Keratinocyte (primary cell): ENCODE data around the gene DHRSX. TPM values are rescaled to one million over a fixed set of nuclear protein-coding genes. Genes with fewer than 3 reads are reported as not detected.
"Not testable (repeated sequence)": the region's sequence is repeated elsewhere in the genome, so short reads cannot be mapped to it uniquely, and the experiment has no call there.

Experiments used
- DNase-seq: peaks from one replicate; pipeline ENCODE4 v3.0.0-alpha.2; 2011; ENCODE audit warnings: low read depth, missing footprints, low spot score
- FAIRE-seq: peaks from 2 replicates; lab custom pipeline; 2011; peaks lifted over from hg19 to GRCh38; lab: Jason Lieb, UNC
- H2AFZ ChIP-seq: 2 replicates; pipeline ENCODE4 v1.6.0; 2012; ENCODE audit warnings: low read length, control low read depth, inconsistent platforms; ENCODE audit not compliant: control insufficient read depth
- H3K27ac ChIP-seq: 2 replicates; pipeline ENCODE4 v1.5.1; 2011; ENCODE audit warnings: low read length; ENCODE audit not compliant: control insufficient read depth, insufficient read depth
- H3K27me3 ChIP-seq: 3 replicates; pipeline ENCODE4 v1.6.0; 2011; ENCODE audit warnings: low read length; ENCODE audit not compliant: control insufficient read depth, insufficient read depth; ENCODE audit errors: extremely low read depth
- H3K36me3 ChIP-seq, 2 experiments: 2 replicates in 1 of 2; 3 replicates in 1 of 2; pipeline ENCODE4 v1.5.1; 2011; ENCODE audit warnings: low read length in 2 of 2, mild to moderate bottlenecking in 1 of 2; ENCODE audit not compliant: control insufficient read depth in 2 of 2, insufficient read depth in 2 of 2; ENCODE audit errors: extremely low read depth in 1 of 2
- H3K4me1 ChIP-seq: 3 replicates; pipeline ENCODE4 v1.5.1; 2011; ENCODE audit warnings: low read length; ENCODE audit not compliant: control insufficient read depth, insufficient read depth; ENCODE audit errors: extremely low read depth
- H3K4me2 ChIP-seq: 3 replicates; pipeline ENCODE4 v1.6.0; 2011; ENCODE audit warnings: low read depth, low read length; ENCODE audit not compliant: control insufficient read depth, insufficient read depth; ENCODE audit errors: extremely low read depth
- H3K4me3 ChIP-seq, 3 experiments: fragments of 200-600 bp in 1 of 3; sonication (generic) in 1 of 3; 2 replicates in 2 of 3; 3 replicates in 1 of 3; pipeline ENCODE4 v1.5.1; 2011 to 2016; ENCODE audit warnings: low read length in 3 of 3, mild to moderate bottlenecking in 3 of 3, control low read depth in 2 of 3, inconsistent platforms in 1 of 3, low read depth in 1 of 3, mixed read lengths in 1 of 3, mixed run types in 1 of 3, moderate library complexity in 1 of 3; ENCODE audit not compliant: control insufficient read depth in 2 of 3, insufficient read depth in 2 of 3; ENCODE audit errors: extremely low read depth in 1 of 3
- H3K79me2 ChIP-seq: 2 replicates; pipeline ENCODE4 v1.6.0; 2012; ENCODE audit warnings: low read length; ENCODE audit not compliant: control insufficient read depth, insufficient read depth
- H3K9ac ChIP-seq: 3 replicates; pipeline ENCODE4 v1.6.0; 2011; ENCODE audit warnings: low read length; ENCODE audit not compliant: control insufficient read depth, insufficient read depth; ENCODE audit errors: extremely low read depth
- H3K9me1 ChIP-seq: 3 replicates; pipeline ENCODE4 v1.6.0; 2011; ENCODE audit warnings: low read length; ENCODE audit not compliant: control insufficient read depth, insufficient read depth; ENCODE audit errors: extremely low read depth
- H3K9me3 ChIP-seq: 2 replicates; pipeline ENCODE4 v1.5.1; 2012; ENCODE audit warnings: low read depth, low read length; ENCODE audit not compliant: control insufficient read depth
- H4K20me1 ChIP-seq: 3 replicates; pipeline ENCODE4 v1.6.0; 2011; ENCODE audit warnings: low read length; ENCODE audit not compliant: control insufficient read depth, insufficient read depth; ENCODE audit errors: extremely low read depth
- EZH2 ChIP-seq: IDR thresholded peaks from one replicate; pipeline ENCODE4 v1.6.1; 2012; ENCODE audit warnings: inconsistent platforms, mild to moderate bottlenecking, low read length, moderate library complexity
- dilution Hi-C: fragments of 300-500 bp; cut with MboI; formaldehyde crosslinking; loops from one replicate; pipeline ENCODE4 v1.7.0; 2020; ENCODE audit warnings: low sequenced_read_pairs; ENCODE audit not compliant: extremely low pct_ligation_motif_present
- polyA plus RNA-seq, 5 experiments: library from polyadenylated mRNA; depleted of rRNA in 3 of 5; stranded (reverse) in 3 of 5; stranded (forward) in 1 of 5; unstranded in 1 of 5; fragments of >200 nt; gene quantifications; 1 replicate in 1 of 5; 2 replicates in 3 of 5; 3 replicates in 1 of 5; pipeline versions ENCODE4 v1.2.1 to v1.2.3, GENCODE V29; 2011 to 2012; ENCODE audit warnings: missing spikeins in 2 of 5, low read depth in 1 of 5, low replicate concordance in 1 of 5
- TF ChIP-seq, protein P1 (sequence below), 3 experiments: IDR thresholded peaks in 1 of 3; conservative IDR thresholded peaks in 1 of 3; optimal IDR thresholded peaks in 1 of 3; 2 replicates in 2 of 3; 3 replicates in 1 of 3; pipeline versions ENCODE3 to v1.5.1; 2011; ENCODE audit warnings: low read length in 3 of 3, mild to moderate bottlenecking in 3 of 3, moderate library complexity in 2 of 3, control low read depth in 1 of 3, inconsistent platforms in 1 of 3; ENCODE audit not compliant: insufficient read depth in 2 of 3; ENCODE audit errors: extremely low read depth in 1 of 3

Gene DHRSX
- polyA plus RNA-seq, 1 donor (not counting 4 experiments of a cell fraction or from before 2014, with no cell fraction given): 20.4 TPM

DNA sequence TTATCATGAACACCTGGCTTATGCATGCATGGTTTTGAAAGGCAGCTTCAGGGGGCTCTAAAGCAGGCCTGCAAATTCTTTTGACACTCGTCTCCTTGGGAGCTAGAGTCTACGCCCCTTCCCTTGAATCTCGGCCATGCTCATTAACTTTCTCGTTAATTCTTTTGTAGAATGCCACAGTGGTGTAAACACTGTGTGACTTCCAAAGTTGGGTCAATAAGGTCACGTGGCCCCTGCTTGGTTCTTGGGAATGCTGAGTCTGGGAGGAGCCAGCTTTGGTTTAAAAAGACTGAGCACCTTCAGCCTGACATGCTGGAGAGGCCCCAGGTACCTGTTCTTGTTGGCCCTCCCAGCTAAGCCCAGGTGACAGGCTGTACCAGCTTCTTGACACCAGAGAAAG is 228.4 kb downstream of the DHRSX start:
- Histone ChIP-seq H3K36me3 (peaks cover 0 to 1% of the 10 kb centered on the region in 2 experiments), H3K9ac (no peak overlapping the region), H3K4me3 (no peak overlapping the region), H3K4me2 (no peak overlapping the region), H3K27me3 (no peaks in the 10 kb centered on the region), H4K20me1 (no peaks in the 10 kb centered on the region), H3K4me1 (no peaks in the 10 kb centered on the region), H3K79me2 (no peaks in the 10 kb centered on the region), H3K9me1 (no peaks in the 10 kb centered on the region), H2AFZ (no peak overlapping the region), H3K9me3 (no peaks in the 10 kb centered on the region), H3K27ac (no peak overlapping the region)
- dilution Hi-C loops: no loop called here
- TF ChIP-seq, protein P1, sequence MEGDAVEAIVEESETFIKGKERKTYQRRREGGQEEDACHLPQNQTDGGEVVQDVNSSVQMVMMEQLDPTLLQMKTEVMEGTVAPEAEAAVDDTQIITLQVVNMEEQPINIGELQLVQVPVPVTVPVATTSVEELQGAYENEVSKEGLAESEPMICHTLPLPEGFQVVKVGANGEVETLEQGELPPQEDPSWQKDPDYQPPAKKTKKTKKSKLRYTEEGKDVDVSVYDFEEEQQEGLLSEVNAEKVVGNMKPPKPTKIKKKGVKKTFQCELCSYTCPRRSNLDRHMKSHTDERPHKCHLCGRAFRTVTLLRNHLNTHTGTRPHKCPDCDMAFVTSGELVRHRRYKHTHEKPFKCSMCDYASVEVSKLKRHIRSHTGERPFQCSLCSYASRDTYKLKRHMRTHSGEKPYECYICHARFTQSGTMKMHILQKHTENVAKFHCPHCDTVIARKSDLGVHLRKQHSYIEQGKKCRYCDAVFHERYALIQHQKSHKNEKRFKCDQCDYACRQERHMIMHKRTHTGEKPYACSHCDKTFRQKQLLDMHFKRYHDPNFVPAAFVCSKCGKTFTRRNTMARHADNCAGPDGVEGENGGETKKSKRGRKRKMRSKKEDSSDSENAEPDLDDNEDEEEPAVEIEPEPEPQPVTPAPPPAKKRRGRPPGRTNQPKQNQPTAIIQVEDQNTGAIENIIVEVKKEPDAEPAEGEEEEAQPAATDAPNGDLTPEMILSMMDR (optimal IDR thresholded peaks at IDR 0.05 in 1 of 3, IDR thresholded peaks at IDR 0.05 in 1 of 3, conservative IDR thresholded peaks at IDR 0.05 in 1 of 3; ENCODE audit: extremely low read depth in 1 of 3, insufficient read depth in 2 of 3, low read length in 3 of 3): no peak
- no peak for TF ChIP-seq EZH2
- FAIRE-seq: no peak
- no peak for DNase-seq

DNA sequence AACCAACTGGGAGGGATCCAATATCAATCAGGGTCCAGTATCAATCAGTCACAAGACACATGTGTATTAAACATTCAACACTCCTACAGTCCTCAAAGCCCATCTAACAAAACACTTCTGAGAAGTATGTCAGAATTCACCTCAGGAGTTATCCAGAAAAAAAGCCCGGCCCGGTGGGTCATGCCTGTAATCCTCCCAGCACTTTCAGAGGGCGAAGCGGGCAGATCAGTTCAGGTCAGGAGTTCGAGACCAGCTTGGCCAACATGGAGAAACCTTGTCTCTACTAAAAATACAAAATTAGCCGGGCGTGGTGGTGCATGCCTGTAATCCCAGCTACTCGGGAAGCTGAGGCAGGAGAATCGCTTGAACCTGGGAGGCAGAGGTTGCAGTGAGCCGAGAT is 229.2 kb downstream of the DHRSX start:
- H3K9me3 ChIP-seq, H3K4me1 ChIP-seq, dilution Hi-C loops, H2AFZ ChIP-seq, H3K79me2 ChIP-seq, H4K20me1 ChIP-seq, FAIRE-seq, DNase-seq, H3K27ac ChIP-seq, H3K4me3 ChIP-seq, H3K4me2 ChIP-seq, H3K9ac ChIP-seq, H3K36me3 ChIP-seq, H3K27me3 ChIP-seq, H3K9me1 ChIP-seq: not testable (repeated sequence)

DNA sequence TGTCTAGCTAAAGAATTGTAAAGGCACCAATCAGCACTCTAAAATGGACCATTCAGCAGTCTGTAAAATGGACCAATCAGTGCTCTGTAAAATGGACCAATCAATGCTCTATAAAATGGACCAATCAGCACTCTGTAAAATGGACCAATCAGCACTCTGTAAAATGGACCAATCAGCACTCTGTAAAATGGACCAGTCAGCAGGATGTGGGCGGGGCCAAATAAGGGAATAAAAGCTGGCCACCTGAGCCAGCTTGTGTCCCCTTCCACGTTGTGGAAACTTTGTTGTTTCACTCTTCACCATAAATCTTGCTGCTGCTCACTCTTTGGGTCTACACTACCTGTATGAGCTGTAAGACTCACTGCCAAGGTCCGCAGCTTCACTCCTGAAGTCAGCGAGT is 230.0 kb downstream of the DHRSX start:
- FAIRE-seq, dilution Hi-C loops, H3K4me3 ChIP-seq, H3K79me2 ChIP-seq, H2AFZ ChIP-seq, H3K9me3 ChIP-seq, H3K9me1 ChIP-seq, H4K20me1 ChIP-seq, H3K27me3 ChIP-seq, H3K4me2 ChIP-seq, H3K36me3 ChIP-seq, H3K9ac ChIP-seq, H3K27ac ChIP-seq, DNase-seq, H3K4me1 ChIP-seq: not testable (repeated sequence)
